Cardiac septum (tissue), 1 donor: Measurements from ENCODE around the gene TAF1D. TPM values are rescaled to one million over a fixed set of nuclear protein-coding genes. Genes with fewer than 3 reads are reported as not detected.

Experiments
- microRNA-seq: library from miRNA; unstranded; fragments of <30 nt; microRNA quantifications from one replicate; pipeline ENCODE4 v1.2.0, GENCODE V29; 2020
- total RNA-seq: library from RNA; stranded (reverse); fragmentation: NEBNext Ultra II Directional; extraction: Animal tissue kit (Norgen Biotek cat#: 25700); gene quantifications from one replicate; pipeline ENCODE4 v1.2.1, GENCODE V29; 2021
- donor health status: DM: no; HTN: no; CAD: no.

TAF1D gene
- total RNA-seq, 1 donor from 2014 or later, result 41.1 TPM

Small RNA genes within 50 kb of the gene (microRNA-seq; reads per million reads assigned to microRNA genes)
- gene MIR1304, result 3.1 reads per million

Other genes with a start within 250 kb of the TAF1D start
- gene SMCO4, start 198.1 kb downstream of the TAF1D start, total RNA-seq, result 40.0 TPM
- 7.1 TPM for gene CEP295, start 79.8 kb downstream of the TAF1D start, total RNA-seq
- gene C11orf54, start 177 bp upstream of the TAF1D start, total RNA-seq, result 19.9 TPM
- gene MED17, start 42.8 kb upstream of the TAF1D start, total RNA-seq, result 24.3 TPM
- gene VSTM5, start 109.1 kb upstream of the TAF1D start, total RNA-seq, result 0.22 TPM